Stimulated activated CD4-positive, alpha-beta T cell treated with anti-CD3 and anti-CD28 coated beads, TNF-alpha, amount 100 ng/mL, for 4 hours (primary cell): ENCODE measurements around the gene TSC1.
"Not testable (repeated sequence)": the region's sequence is repeated elsewhere in the genome, so short reads cannot be mapped to it uniquely, and the experiment has no call there.

Experiments used
- DNase-seq, 3 experiments: peaks; one replicate each; pipeline ENCODE4 v3.0.0-alpha.2; 2020; ENCODE audit warnings: low read depth in 3 of 3

TSC1 gene

GRCh38 chr9:132976571-132976970 lies 32.2 kb upstream of the TSC1 start:
- no peak for DNase-seq

- DNase-seq: no peak
Measured at GRCh38 chr9:132975961-132976360, 31.5 kb upstream of the TSC1 start.

- DNase-seq: no peak
Measured at GRCh38 chr9:132973713-132974112, 29.3 kb upstream of the TSC1 start.

- no peak for DNase-seq
Measured at GRCh38 chr9:132973166-132973565, 28.8 kb upstream of the TSC1 start.

- no peak for DNase-seq
Measured at GRCh38 chr9:132970324-132971062, 26.1 kb upstream of the TSC1 start.

GRCh38 chr9:132969783-132970182 lies 25.4 kb upstream of the TSC1 start:
- no peak for DNase-seq

- not testable (repeated sequence) for DNase-seq
Measured at GRCh38 chr9:132967908-132968307, 23.5 kb upstream of the TSC1 start.

- DNase-seq: no peak
Measured at GRCh38 chr9:132965478-132965877, 21.1 kb upstream of the TSC1 start.

- DNase-seq: no peak
Measured at GRCh38 chr9:132961002-132961401, 16.6 kb upstream of the TSC1 start.

GRCh38 chr9:132957805-132958204 lies 13.4 kb upstream of the TSC1 start:
- DNase-seq: no peak

- no peak for DNase-seq
Measured at GRCh38 chr9:132955768-132956167, 11.4 kb upstream of the TSC1 start.

GRCh38 chr9:132955123-132955522 lies 10.7 kb upstream of the TSC1 start:
- DNase-seq: no peak

GRCh38 chr9:132949709-132950108 lies 5.3 kb upstream of the TSC1 start:
- DNase-seq: no peak

GRCh38 chr9:132948482-132949050 lies 4.2 kb upstream of the TSC1 start:
- no peak for DNase-seq

GRCh38 chr9:132947756-132948155 lies 3.3 kb upstream of the TSC1 start:
- no peak for DNase-seq

- DNase-seq: no peak
Measured at GRCh38 chr9:132946631-132947295, 2.3 kb upstream of the TSC1 start.

GRCh38 chr9:132946211-132946610 lies 1.8 kb upstream of the TSC1 start:
- no peak for DNase-seq

- DNase-seq: no peak
Measured at GRCh38 chr9:132945186-132946130, 1.0 kb upstream of the TSC1 start.

- no peak for DNase-seq
Measured at GRCh38 chr9:132943651-132944293, 644 bp downstream of the TSC1 start.

- no peak for DNase-seq
Measured at GRCh38 chr9:132942541-132943182, 1.8 kb downstream of the TSC1 start.

GRCh38 chr9:132939169-132939568 lies 5.2 kb downstream of the TSC1 start:
- no peak for DNase-seq
